HepG2 (cell line): ENCODE data around the gene PIANP. TPM values are rescaled to one million over a fixed set of nuclear protein-coding genes. Genes with fewer than 3 reads are reported as not detected.

Experiments
- ARID3A ChIP-seq: IDR thresholded peaks from 2 replicates; pipeline ENCODE4 v1.6.1; 2012; ENCODE audit warnings: low read depth, low read length, improper control_type of control experiment
- BRCA1 ChIP-seq: sonication (generic); formaldehyde crosslinking; IDR thresholded peaks from 2 replicates; pipeline ENCODE4 v1.4.0; 2020; ENCODE audit warnings: missing genetic modification reagents
- FOXJ3 ChIP-seq: sonication (generic); formaldehyde crosslinking; IDR thresholded peaks from 2 replicates; pipeline ENCODE4 v1.4.0; 2020; ENCODE audit warnings: missing genetic modification reagents, mild to moderate bottlenecking, borderline replicate concordance
- KDM6A ChIP-seq: IDR thresholded peaks from 2 replicates; pipeline ENCODE4 v1.6.1; 2016; ENCODE audit warnings: low read depth
- MIXL1 ChIP-seq: IDR thresholded peaks from 2 replicates; pipeline ENCODE4 v1.6.1; 2016
- SETDB1 ChIP-seq: sonication (generic); formaldehyde crosslinking; IDR thresholded peaks from 2 replicates; pipeline ENCODE4 v1.5.1; 2020; ENCODE audit warnings: missing genetic modification reagents, mild to moderate bottlenecking, borderline replicate concordance
- SMC3 ChIP-seq: IDR thresholded peaks from 2 replicates; pipeline ENCODE4 v1.6.1; 2011; ENCODE audit warnings: low read length, improper control_type of control experiment
- TP53 ChIP-seq: sonication (generic); formaldehyde crosslinking; conservative IDR thresholded peaks from 2 replicates; pipeline ENCODE4 v1.4.0; 2020; ENCODE audit warnings: missing genetic modification reagents
- ZFAT ChIP-seq: sonication (generic); formaldehyde crosslinking; conservative IDR thresholded peaks from 2 replicates; pipeline ENCODE4 v1.8.1; 2023; ENCODE audit warnings: missing genetic modification reagents, inconsistent platforms
- ZNF496 ChIP-seq: sonication (generic); formaldehyde crosslinking; IDR thresholded peaks from 2 replicates; pipeline ENCODE4 v1.8.1; 2023; ENCODE audit warnings: mild to moderate bottlenecking, moderate library complexity, missing genetic modification reagents; ENCODE audit not compliant: insufficient replicate concordance
- polyA plus RNA-seq, 8 experiments: library from polyadenylated mRNA; depleted of rRNA in 3 of 8; stranded (reverse) in 7 of 8; unstranded in 1 of 8; fragments of >200 nt; fragmentation: Illumina TruSeq in 4 of 8; extraction: Trizol in 4 of 8; gene quantifications; 2 replicates each; pipeline versions ENCODE4 v1.2.1 to v1.2.3, GENCODE V29; 2011 to 2016; ENCODE audit warnings: low read depth in 4 of 8, missing spikeins in 1 of 8, mixed read lengths in 1 of 8; ENCODE audit not compliant: insufficient read depth in 1 of 8
- total RNA-seq, 5 experiments: library from RNA; depleted of rRNA; stranded (reverse); fragments of >200 nt; fragmentation: Illumina TruSeq; extraction: Trizol; gene quantifications; 2 replicates each; pipeline ENCODE4 v1.2.3, GENCODE V29; 2016; ENCODE audit warnings: low read depth in 1 of 5
- TF ChIP-seq, protein P1 (sequence below): sonication (generic); formaldehyde crosslinking; IDR thresholded peaks from 2 replicates; pipeline ENCODE4 v1.4.0; 2020; ENCODE audit warnings: missing genetic modification reagents, borderline replicate concordance
- TF ChIP-seq, protein P2 (sequence below): sonication (generic); IDR thresholded peaks from 2 replicates; pipeline ENCODE4 v1.6.1; 2016; ENCODE audit warnings: low read depth, borderline replicate concordance
- TF ChIP-seq, protein P3 (sequence below): sonication (generic); formaldehyde crosslinking; IDR thresholded peaks from 2 replicates; pipeline ENCODE4 v1.4.0; 2020; ENCODE audit warnings: missing genetic modification reagents
- TF ChIP-seq, protein P4 (sequence below): sonication (generic); formaldehyde crosslinking; IDR thresholded peaks from 2 replicates; pipeline ENCODE4 v1.4.0; 2020; ENCODE audit warnings: missing genetic modification reagents

The PIANP gene
- total and polyA plus RNA-seq, 2 of the 13 experiments (the other 11 are each of a cell fraction or from before 2014, with no cell fraction given) = not detected

- TF ChIP-seq, protein P1, sequence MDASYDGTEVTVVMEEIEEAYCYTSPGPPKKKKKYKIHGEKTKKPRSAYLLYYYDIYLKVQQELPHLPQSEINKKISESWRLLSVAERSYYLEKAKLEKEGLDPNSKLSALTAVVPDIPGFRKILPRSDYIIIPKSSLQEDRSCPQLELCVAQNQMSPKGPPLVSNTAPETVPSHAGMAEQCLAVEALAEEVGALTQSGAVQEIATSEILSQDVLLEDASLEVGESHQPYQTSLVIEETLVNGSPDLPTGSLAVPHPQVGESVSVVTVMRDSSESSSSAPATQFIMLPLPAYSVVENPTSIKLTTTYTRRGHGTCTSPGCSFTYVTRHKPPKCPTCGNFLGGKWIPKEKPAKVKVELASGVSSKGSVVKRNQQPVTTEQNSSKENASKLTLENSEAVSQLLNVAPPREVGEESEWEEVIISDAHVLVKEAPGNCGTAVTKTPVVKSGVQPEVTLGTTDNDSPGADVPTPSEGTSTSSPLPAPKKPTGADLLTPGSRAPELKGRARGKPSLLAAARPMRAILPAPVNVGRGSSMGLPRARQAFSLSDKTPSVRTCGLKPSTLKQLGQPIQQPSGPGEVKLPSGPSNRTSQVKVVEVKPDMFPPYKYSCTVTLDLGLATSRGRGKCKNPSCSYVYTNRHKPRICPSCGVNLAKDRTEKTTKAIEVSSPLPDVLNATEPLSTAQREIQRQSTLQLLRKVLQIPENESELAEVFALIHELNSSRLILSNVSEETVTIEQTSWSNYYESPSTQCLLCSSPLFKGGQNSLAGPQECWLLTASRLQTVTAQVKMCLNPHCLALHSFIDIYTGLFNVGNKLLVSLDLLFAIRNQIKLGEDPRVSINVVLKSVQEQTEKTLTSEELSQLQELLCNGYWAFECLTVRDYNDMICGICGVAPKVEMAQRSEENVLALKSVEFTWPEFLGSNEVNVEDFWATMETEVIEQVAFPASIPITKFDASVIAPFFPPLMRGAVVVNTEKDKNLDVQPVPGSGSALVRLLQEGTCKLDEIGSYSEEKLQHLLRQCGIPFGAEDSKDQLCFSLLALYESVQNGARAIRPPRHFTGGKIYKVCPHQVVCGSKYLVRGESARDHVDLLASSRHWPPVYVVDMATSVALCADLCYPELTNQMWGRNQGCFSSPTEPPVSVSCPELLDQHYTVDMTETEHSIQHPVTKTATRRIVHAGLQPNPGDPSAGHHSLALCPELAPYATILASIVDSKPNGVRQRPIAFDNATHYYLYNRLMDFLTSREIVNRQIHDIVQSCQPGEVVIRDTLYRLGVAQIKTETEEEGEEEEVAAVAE (CRISPR knock-in tag) = no peak
- TF ChIP-seq ARID3A (0 out of 2 replicates have a peak, but pooled peaks have one; percentile 16), ZFAT (CRISPR knock-in tag) (no peak), FOXJ3 (CRISPR knock-in tag) (peak; percentile 28; the same call in 1 of the 2 replicates), SMC3 (peak; percentile 77), ZNF496 (CRISPR knock-in tag) (no peak), SETDB1 (CRISPR knock-in tag) (no peak), MIXL1 (0 out of 2 replicates have a peak, but pooled peaks have one; percentile 21), TP53 (CRISPR knock-in tag) (no peak), BRCA1 (CRISPR knock-in tag) (no peak), KDM6A (no peak)
- TF ChIP-seq, protein P2, sequence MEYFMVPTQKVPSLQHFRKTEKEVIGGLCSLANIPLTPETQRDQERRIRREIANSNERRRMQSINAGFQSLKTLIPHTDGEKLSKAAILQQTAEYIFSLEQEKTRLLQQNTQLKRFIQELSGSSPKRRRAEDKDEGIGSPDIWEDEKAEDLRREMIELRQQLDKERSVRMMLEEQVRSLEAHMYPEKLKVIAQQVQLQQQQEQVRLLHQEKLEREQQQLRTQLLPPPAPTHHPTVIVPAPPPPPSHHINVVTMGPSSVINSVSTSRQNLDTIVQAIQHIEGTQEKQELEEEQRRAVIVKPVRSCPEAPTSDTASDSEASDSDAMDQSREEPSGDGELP = no peak
- TF ChIP-seq, protein P3, sequence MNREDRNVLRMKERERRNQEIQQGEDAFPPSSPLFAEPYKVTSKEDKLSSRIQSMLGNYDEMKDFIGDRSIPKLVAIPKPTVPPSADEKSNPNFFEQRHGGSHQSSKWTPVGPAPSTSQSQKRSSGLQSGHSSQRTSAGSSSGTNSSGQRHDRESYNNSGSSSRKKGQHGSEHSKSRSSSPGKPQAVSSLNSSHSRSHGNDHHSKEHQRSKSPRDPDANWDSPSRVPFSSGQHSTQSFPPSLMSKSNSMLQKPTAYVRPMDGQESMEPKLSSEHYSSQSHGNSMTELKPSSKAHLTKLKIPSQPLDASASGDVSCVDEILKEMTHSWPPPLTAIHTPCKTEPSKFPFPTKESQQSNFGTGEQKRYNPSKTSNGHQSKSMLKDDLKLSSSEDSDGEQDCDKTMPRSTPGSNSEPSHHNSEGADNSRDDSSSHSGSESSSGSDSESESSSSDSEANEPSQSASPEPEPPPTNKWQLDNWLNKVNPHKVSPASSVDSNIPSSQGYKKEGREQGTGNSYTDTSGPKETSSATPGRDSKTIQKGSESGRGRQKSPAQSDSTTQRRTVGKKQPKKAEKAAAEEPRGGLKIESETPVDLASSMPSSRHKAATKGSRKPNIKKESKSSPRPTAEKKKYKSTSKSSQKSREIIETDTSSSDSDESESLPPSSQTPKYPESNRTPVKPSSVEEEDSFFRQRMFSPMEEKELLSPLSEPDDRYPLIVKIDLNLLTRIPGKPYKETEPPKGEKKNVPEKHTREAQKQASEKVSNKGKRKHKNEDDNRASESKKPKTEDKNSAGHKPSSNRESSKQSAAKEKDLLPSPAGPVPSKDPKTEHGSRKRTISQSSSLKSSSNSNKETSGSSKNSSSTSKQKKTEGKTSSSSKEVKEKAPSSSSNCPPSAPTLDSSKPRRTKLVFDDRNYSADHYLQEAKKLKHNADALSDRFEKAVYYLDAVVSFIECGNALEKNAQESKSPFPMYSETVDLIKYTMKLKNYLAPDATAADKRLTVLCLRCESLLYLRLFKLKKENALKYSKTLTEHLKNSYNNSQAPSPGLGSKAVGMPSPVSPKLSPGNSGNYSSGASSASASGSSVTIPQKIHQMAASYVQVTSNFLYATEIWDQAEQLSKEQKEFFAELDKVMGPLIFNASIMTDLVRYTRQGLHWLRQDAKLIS = no peak
- TF ChIP-seq, protein P4, sequence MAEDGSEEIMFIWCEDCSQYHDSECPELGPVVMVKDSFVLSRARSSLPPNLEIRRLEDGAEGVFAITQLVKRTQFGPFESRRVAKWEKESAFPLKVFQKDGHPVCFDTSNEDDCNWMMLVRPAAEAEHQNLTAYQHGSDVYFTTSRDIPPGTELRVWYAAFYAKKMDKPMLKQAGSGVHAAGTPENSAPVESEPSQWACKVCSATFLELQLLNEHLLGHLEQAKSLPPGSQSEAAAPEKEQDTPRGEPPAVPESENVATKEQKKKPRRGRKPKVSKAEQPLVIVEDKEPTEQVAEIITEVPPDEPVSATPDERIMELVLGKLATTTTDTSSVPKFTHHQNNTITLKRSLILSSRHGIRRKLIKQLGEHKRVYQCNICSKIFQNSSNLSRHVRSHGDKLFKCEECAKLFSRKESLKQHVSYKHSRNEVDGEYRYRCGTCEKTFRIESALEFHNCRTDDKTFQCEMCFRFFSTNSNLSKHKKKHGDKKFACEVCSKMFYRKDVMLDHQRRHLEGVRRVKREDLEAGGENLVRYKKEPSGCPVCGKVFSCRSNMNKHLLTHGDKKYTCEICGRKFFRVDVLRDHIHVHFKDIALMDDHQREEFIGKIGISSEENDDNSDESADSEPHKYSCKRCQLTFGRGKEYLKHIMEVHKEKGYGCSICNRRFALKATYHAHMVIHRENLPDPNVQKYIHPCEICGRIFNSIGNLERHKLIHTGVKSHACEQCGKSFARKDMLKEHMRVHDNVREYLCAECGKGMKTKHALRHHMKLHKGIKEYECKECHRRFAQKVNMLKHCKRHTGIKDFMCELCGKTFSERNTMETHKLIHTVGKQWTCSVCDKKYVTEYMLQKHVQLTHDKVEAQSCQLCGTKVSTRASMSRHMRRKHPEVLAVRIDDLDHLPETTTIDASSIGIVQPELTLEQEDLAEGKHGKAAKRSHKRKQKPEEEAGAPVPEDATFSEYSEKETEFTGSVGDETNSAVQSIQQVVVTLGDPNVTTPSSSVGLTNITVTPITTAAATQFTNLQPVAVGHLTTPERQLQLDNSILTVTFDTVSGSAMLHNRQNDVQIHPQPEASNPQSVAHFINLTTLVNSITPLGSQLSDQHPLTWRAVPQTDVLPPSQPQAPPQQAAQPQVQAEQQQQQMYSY = no peak
Measured at GRCh38 chr12:6735448-6736191, 35.0 kb upstream of the PIANP start (continued).
